Measurements from ENCODE around the gene TASP1.

TASP1 gene

DNA sequence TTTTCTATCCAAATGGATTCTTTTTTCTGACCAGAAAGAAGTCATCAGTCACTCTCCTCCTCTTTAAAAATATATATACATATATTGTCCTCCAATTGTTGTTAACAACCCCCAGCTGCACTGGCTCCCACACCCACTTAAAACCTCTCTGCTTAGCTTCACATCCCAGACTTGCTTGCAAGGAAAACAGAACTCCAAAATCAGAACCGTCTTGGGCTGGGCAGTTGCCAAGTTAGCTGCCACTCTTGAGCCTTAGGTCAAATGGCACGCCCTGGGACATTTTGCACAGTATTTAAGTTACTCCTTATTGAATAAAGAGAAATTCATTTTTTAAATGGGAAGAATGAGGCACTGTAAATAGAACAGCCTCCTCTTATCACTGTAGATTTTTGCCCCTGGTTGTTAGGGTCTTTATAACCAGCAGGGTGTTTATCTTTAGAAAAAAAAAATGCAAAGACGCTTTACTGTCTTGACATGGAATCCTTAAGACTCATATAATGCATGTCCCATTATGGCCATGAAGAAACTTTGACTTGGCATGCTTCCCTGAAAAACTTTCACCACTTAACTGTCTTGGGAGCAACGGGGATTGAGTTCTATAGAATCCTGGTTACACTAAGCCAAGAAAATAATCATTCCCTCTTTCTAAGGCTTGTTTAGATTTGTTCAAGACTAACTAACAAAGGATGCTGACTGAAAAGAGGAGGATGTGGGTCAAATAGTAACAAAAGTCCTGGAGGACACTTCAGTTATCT is 213.2 kb downstream of the TASP1 start:
- DNase-seq (ENCODE audit: low read depth, low spot score): no peak
- Histone ChIP-seq H3K4me3 (ENCODE audit: insufficient read length, low read depth) (no peak overlapping the region), H3K9ac (ENCODE audit: insufficient read length, low read depth) (no peak overlapping the region), H3K9me3 (ENCODE audit: insufficient read depth, low read length) (no peaks in the 10 kb centered on the region), H3K4me1 (ENCODE audit: insufficient read depth, insufficient read length) (no peaks in the 10 kb centered on the region), H3K27me3 (ENCODE audit: insufficient read depth, insufficient read length) (no peaks in the 10 kb centered on the region), H3K36me3 (ENCODE audit: insufficient read depth, insufficient read length, low read length) (no peaks in the 10 kb centered on the region)
- no peak for TF ChIP-seq SUZ12 (IDR thresholded peaks at IDR 0.05; ENCODE audit: extremely low read depth, insufficient read depth, insufficient read length)

DNA sequence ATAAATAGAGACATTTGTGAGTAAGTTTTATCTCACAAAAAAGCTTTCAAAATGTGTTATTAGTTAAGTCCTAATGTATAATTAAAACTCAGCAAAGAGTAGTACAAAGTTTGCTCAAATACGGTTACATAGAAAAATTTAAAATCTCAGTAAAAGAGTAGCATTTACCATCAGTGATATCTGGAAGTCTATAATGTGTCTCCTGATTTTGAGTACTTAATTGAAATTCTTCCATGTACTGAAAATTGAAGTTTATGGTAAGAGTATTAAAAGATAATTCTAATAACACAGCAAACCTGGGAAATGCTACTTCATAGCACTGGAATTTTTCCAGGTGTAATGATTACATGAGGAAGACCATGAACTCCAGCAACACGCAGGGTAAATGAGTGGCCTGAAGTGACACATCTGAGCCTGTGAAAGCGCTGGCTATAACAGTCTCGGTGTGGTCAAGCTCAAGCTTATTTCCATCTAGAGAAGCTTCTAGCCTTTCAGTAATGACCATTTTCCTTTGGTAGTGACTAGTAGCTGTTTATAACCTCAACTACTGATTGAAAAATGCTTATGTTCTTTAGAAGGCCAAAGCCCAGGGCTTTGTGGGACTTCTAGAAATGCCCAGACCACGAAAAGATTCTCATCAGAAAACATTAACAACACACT is 214.4 kb downstream of the TASP1 start:
- H3K27me3 ChIP-seq (ENCODE audit: insufficient read depth, insufficient read length): no peaks in the 10 kb centered on the region
- TF ChIP-seq SUZ12 (IDR thresholded peaks at IDR 0.05; ENCODE audit: extremely low read depth, insufficient read depth, insufficient read length) (no peak), ZNF274 (IDR thresholded peaks at IDR 0.05; ENCODE audit: low read depth, low read length) (no peak)
- H3K4me1 ChIP-seq (ENCODE audit: insufficient read depth, insufficient read length): no peaks in the 10 kb centered on the region
- H3K9me3 ChIP-seq (ENCODE audit: insufficient read depth, low read length): no peaks in the 10 kb centered on the region
- H3K36me3 ChIP-seq (ENCODE audit: insufficient read depth, insufficient read length, low read length): no peaks in the 10 kb centered on the region
- no peak for DNase-seq (ENCODE audit: low read depth, low spot score)
- H3K9ac ChIP-seq (ENCODE audit: insufficient read length, low read depth): no peak overlapping the region
- no peak overlapping the region for H3K4me3 ChIP-seq (ENCODE audit: insufficient read length, low read depth)

DNA sequence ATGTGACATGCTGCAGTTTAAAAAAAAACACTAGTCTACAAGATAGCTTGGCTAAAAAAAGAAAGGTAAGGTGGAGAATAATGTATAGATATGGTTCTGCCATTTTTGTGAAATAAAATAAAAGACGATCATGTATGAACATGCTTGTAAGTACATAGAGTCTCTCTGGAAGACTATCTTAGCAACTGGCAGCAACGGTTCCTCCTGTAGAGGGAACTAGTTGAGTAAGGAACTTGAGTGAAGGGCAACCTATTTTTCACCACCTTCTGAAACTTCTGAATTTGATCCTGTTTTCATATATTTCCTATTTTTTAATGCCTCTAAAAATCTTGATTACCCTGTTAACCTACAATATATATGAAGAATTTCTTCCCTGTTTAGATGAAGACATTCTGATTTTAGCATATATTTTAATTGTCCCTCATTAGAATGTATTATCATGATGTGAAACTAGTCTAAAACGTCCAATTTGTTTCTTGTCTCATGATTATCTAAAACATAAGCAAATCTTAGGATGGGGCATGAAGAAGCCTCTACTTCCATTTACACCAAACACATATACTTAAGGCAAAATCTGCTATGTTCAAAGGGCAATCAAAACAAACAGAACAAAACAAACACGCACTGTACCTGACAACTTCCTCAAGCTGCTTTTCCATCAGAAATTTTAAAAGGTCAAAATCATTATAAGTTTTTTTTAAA is 215.1 kb downstream of the TASP1 start:
- TF ChIP-seq SUZ12 (IDR thresholded peaks at IDR 0.05; ENCODE audit: extremely low read depth, insufficient read depth, insufficient read length) (no peak), YY1 (IDR thresholded peaks at IDR 0.05; ENCODE audit: insufficient read depth, insufficient read length) (no peak), ZNF274 (IDR thresholded peaks at IDR 0.05; ENCODE audit: low read depth, low read length) (no peak)
- H3K27me3 ChIP-seq (ENCODE audit: insufficient read depth, insufficient read length): no peaks in the 10 kb centered on the region
- H3K9ac ChIP-seq (ENCODE audit: insufficient read length, low read depth): no peak overlapping the region
- H3K36me3 ChIP-seq (ENCODE audit: insufficient read depth, insufficient read length, low read length): no peaks in the 10 kb centered on the region
- H3K4me1 ChIP-seq (ENCODE audit: insufficient read depth, insufficient read length): no peaks in the 10 kb centered on the region
- no peak overlapping the region for H3K4me3 ChIP-seq (ENCODE audit: insufficient read length, low read depth)
- no peak for DNase-seq (ENCODE audit: low read depth, low spot score)
- no peaks in the 10 kb centered on the region for H3K9me3 ChIP-seq (ENCODE audit: insufficient read depth, low read length)

DNA sequence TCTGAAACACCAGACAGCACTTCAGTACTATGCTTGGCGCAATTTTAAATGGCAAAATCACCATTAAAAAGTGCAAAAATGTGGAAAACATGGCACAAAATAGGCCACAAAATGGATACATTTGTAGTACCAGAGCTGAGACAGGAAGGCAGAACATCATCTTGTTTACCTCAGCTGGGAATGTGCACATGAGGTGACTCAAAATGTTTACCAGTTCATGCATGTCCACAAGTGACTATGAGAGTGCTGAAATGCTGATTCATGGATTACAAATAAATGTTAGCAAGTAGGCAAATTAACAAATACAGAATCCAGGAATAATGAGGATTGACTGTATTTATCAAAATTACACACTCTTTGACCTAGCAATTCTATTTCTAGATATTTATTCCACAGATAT is 216.1 kb downstream of the TASP1 start:
- DNase-seq (ENCODE audit: low read depth, low spot score): no peak
- no peaks in the 10 kb centered on the region for H3K36me3 ChIP-seq (ENCODE audit: insufficient read depth, insufficient read length, low read length)
- H3K9me3 ChIP-seq (ENCODE audit: insufficient read depth, low read length): no peaks in the 10 kb centered on the region
- H3K27me3 ChIP-seq (ENCODE audit: insufficient read depth, insufficient read length): no peaks in the 10 kb centered on the region
- TF ChIP-seq YY1 (IDR thresholded peaks at IDR 0.05; ENCODE audit: insufficient read depth, insufficient read length): no peak
- no peak for TF ChIP-seq SUZ12 (IDR thresholded peaks at IDR 0.05; ENCODE audit: extremely low read depth, insufficient read depth, insufficient read length)
- no peak for TF ChIP-seq ZNF274 (IDR thresholded peaks at IDR 0.05; ENCODE audit: low read depth, low read length)
- no peak overlapping the region for H3K9ac ChIP-seq (ENCODE audit: insufficient read length, low read depth)
- H3K4me1 ChIP-seq (ENCODE audit: insufficient read depth, insufficient read length): no peaks in the 10 kb centered on the region
- H3K4me3 ChIP-seq (ENCODE audit: insufficient read length, low read depth): no peak overlapping the region

DNA sequence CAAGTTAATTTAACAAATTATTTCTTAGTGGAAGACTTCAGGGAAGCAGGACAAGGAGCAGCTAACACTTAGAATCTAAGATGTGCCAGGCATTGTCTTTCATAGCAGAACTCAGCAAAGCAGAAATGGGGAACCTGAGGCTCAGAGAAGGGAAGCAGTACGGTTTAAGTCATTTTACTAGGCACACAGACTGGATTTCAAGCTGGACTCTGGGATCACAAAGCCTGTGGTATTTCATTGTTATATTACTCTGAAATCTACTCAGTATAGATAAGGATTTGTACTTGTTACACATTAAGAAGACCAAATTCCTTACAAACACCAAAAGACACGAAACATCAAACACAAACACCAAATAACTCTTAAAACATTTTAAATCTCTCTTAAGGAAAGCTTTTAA is 218.1 kb downstream of the TASP1 start:
- TF ChIP-seq SUZ12 (IDR thresholded peaks at IDR 0.05; ENCODE audit: extremely low read depth, insufficient read depth, insufficient read length) (no peak), ZNF274 (IDR thresholded peaks at IDR 0.05; ENCODE audit: low read depth, low read length) (no peak), YY1 (IDR thresholded peaks at IDR 0.05; ENCODE audit: insufficient read depth, insufficient read length) (no peak)

DNA sequence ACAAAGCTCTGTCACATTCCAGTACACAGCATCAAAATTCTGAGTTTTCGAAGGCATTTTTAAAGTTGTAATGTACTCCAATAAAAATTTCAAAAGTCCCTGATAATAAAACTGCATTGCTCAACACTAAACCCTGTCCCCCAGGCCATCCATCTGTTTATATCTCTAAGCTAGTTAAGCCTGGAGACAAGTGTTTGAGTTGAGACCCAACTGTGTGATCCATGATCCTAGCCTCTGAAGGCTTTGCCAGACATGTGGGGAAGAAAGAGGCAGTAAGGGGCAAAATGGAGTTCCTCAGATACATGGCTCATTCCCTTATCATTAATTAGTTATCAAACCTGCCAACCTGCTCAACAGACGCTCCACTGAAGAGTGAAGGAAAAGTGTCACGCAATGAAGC is 219.3 kb downstream of the TASP1 start:
- Histone ChIP-seq H3K9ac (ENCODE audit: insufficient read length, low read depth) (no peak overlapping the region), H3K27me3 (ENCODE audit: insufficient read depth, insufficient read length) (no peaks in the 10 kb centered on the region), H3K4me3 (ENCODE audit: insufficient read length, low read depth) (no peak overlapping the region), H3K9me3 (ENCODE audit: insufficient read depth, low read length) (no peaks in the 10 kb centered on the region), H3K36me3 (ENCODE audit: insufficient read depth, insufficient read length, low read length) (peaks cover 4% of the 10 kb centered on the region), H3K4me1 (ENCODE audit: insufficient read depth, insufficient read length) (no peaks in the 10 kb centered on the region)
- TF ChIP-seq ZNF274 (IDR thresholded peaks at IDR 0.05; ENCODE audit: low read depth, low read length) (no peak), YY1 (IDR thresholded peaks at IDR 0.05; ENCODE audit: insufficient read depth, insufficient read length) (no peak), SUZ12 (IDR thresholded peaks at IDR 0.05; ENCODE audit: extremely low read depth, insufficient read depth, insufficient read length) (no peak)
- no peak for DNase-seq (ENCODE audit: low read depth, low spot score)

More for the DNA sequence above, 218.1 kb downstream of the TASP1 start:
- H3K9me3 ChIP-seq (ENCODE audit: insufficient read depth, low read length): no peaks in the 10 kb centered on the region
- H3K4me3 ChIP-seq (ENCODE audit: insufficient read length, low read depth): no peak overlapping the region
- H3K9ac ChIP-seq (ENCODE audit: insufficient read length, low read depth): no peak overlapping the region
- no peak for DNase-seq (ENCODE audit: low read depth, low spot score)
- no peaks in the 10 kb centered on the region for H3K4me1 ChIP-seq (ENCODE audit: insufficient read depth, insufficient read length)
- H3K36me3 ChIP-seq (ENCODE audit: insufficient read depth, insufficient read length, low read length): peaks cover 4% of the 10 kb centered on the region
- no peaks in the 10 kb centered on the region for H3K27me3 ChIP-seq (ENCODE audit: insufficient read depth, insufficient read length)

Data from NT2/D1 (cell line).